ENCODE data around the gene TTC8.
"Not testable (repeated sequence)": the region's sequence is repeated elsewhere in the genome, so short reads cannot be mapped to it uniquely, and the experiment has no call there.

TTC8 gene

GRCh38 chr14:88856786-88857366, 32.4 kb downstream of the TTC8 start:
- DNase-seq: no peak
- in situ Hi-C loops (cut with MboI; ENCODE audit: low pct_unique_long_range_greater_than_20kb, low sequenced_read_pairs): no loop called here

DNA sequence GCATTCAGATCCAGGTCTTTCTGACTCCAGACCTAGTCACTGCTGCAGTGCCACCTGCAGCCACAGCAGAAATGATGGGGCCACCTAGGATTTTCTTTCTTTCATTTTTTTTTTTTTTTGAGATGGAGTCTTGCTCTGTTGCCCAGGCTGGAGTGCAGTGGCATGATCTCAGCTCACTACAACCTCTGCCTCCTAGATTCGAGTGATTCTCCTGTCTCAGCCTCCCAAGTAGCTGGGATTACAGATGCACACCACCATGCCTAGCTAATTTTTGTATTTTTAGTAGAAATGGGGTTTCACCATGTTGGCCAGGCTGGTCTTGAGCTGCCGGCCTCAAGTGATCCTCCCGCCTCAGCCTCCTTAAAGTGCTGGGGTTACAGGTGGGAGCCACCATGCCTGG, 33.4 kb downstream of the TTC8 start:
- DNase-seq; in situ Hi-C loops (cut with MboI; ENCODE audit: low pct_unique_long_range_greater_than_20kb, low sequenced_read_pairs): not testable (repeated sequence)

- DNase-seq; in situ Hi-C loops (cut with MboI; ENCODE audit: low pct_unique_long_range_greater_than_20kb, low sequenced_read_pairs): not testable (repeated sequence)
Observed at GRCh38 chr14:88859118-88859517, 34.7 kb downstream of the TTC8 start.

DNA sequence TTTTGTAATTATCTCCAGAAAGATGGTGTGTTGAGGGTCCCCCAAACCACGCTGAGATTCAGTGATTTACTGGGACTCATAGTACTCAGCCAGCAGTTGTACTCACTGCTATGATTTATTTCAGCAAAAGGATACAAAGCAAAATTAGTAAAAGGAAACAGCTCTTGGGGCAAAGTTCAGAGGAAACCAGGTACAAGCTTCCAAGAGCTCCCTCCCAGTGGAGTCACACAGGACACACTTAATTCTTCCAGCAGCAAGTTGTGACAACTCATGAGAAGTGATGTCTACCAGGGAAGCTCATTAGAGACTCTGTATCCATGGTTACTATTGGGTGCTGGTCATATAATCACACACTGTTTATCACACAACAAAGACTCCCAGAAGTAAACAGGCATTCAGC, 38.7 kb downstream of the TTC8 start:
- in situ Hi-C loops (cut with MboI; ENCODE audit: low pct_unique_long_range_greater_than_20kb, low sequenced_read_pairs): no loop called here
- DNase-seq: no peak

DNA sequence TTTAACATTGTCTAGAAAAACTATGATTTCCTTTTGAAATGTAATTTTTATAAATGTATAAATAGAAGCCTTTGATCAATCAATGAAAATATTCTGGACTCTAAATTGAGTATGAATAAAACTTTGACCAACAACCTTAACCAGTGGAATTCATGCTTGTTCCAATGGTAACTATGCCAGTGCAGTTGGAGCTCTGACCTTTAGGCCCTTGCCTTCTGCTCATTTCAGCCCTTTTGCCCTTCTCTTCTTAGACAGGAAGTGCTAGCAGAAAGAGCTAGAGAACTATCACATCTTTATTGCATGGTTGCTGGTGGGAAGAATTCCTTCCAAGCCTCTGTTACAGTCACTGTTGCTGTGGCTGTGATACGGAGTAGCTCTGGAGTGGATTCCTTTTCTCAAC, 39.7 kb downstream of the TTC8 start:
- no peak for DNase-seq
- in situ Hi-C loops (cut with MboI; ENCODE audit: low pct_unique_long_range_greater_than_20kb, low sequenced_read_pairs): no loop called here

DNA sequence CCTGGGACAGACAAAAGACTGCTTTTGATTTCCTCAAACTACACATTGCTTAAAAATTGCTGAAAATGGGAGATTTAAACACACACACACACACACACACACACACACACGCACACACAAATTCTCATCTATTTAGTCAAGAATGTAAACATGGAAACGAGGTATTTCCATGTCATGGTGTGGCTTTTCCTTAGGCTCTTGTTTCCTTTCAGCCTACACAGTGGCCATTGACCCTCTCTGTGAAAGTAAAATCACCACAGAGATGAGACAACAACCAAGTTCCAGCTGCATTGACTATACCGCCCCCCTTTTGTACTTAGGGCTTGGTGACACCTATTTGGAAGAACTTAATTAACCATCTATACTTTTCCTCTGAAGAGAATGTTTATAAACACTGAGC, 41.9 kb downstream of the TTC8 start:
- in situ Hi-C loops (cut with MboI; ENCODE audit: low pct_unique_long_range_greater_than_20kb, low sequenced_read_pairs): no loop called here
- DNase-seq: no peak

GRCh38 chr14:88868558-88869159, 44.2 kb downstream of the TTC8 start:
- DNase-seq: peak; percentile 20
- in situ Hi-C loops (cut with MboI; ENCODE audit: low pct_unique_long_range_greater_than_20kb, low sequenced_read_pairs): no loop called here

DNA sequence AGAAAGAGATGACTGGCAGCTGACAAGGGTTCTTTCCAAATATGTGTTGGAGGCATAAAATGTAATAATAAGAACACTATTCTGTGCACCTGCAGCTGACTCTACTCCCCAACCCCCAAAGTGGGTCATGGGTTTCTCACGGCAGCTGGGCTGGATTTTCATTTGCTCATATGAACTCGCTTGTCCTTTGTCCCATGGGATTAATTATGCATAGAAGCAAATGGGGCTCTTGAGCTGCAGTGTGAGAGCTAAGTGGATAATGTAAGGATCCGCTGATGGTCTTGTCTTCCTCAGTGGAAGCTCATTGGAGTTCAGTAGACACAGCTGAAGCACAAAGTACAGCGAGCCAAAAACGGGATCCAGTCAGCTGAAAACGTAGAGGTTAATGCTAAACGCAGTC, 46.3 kb downstream of the TTC8 start:
- in situ Hi-C loops (cut with MboI; ENCODE audit: low pct_unique_long_range_greater_than_20kb, low sequenced_read_pairs): no loop called here
- DNase-seq: no peak

GRCh38 chr14:88871429-88871828, 47.0 kb downstream of the TTC8 start:
- in situ Hi-C loops (cut with MboI; ENCODE audit: low pct_unique_long_range_greater_than_20kb, low sequenced_read_pairs): no loop called here
- no peak for DNase-seq

GRCh38 chr14:88872976-88873375, 48.5 kb downstream of the TTC8 start:
- no peak for DNase-seq
- in situ Hi-C loops (cut with MboI; ENCODE audit: low pct_unique_long_range_greater_than_20kb, low sequenced_read_pairs): no loop called here

- in situ Hi-C loops (cut with MboI; ENCODE audit: low pct_unique_long_range_greater_than_20kb, low sequenced_read_pairs): no loop called here
- DNase-seq: no peak
Observed at GRCh38 chr14:88877192-88877591, 52.7 kb downstream of the TTC8 start.

- no peak for DNase-seq
- in situ Hi-C loops (cut with MboI; ENCODE audit: low pct_unique_long_range_greater_than_20kb, low sequenced_read_pairs): no loop called here
Observed at GRCh38 chr14:88879022-88879421, 54.6 kb downstream of the TTC8 start.

GRCh38 chr14:88882236-88882635, 57.8 kb downstream of the TTC8 start:
- in situ Hi-C loops (cut with MboI; ENCODE audit: low pct_unique_long_range_greater_than_20kb, low sequenced_read_pairs): no loop called here
- DNase-seq: no peak

- in situ Hi-C loops (cut with MboI; ENCODE audit: low pct_unique_long_range_greater_than_20kb, low sequenced_read_pairs): no loop called here
- no peak for DNase-seq
Observed at GRCh38 chr14:88895116-88895515, 70.7 kb downstream of the TTC8 start.

DNA sequence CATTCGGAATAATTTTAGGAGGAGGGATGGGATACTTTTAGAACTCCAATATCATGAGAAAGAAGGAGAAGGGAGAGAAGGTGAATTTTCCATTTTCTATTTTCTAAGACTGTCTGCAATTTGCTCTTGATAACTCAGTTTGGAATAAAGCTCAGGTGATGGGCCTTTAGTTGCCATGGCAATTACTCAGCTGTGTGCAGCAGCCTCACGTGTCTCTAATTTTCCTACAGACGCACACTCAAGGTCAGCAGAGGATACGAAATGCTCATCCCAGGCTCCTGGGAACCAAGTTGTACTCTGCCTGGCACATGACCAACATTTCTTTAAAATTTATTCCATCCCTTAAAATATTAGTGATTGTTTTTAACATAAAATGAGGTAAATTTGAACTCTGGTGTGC, 76.7 kb downstream of the TTC8 start:
- no peak for DNase-seq
- in situ Hi-C loops (cut with MboI; ENCODE audit: low pct_unique_long_range_greater_than_20kb, low sequenced_read_pairs): no loop called here

DNA sequence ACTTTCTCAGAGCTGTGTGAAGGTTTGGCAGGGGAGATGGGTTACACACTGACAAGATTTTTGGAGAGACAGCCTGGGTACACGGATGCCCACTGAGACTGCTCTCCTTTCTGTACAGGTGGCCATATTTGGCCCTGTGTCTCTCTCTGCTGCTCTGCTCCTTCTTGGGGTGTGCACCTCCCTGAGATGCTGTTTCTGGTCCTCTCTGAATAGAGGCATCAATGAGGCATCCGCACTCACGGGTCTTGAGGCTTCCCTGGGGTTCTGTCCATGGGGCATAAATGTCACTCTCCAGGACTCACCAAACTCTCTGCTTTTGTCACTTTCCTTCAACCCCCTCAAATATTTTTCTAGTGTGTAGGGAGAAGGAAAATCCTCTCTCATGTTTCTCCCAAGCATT, 77.5 kb downstream of the TTC8 start:
- no peak for DNase-seq
- in situ Hi-C loops (cut with MboI; ENCODE audit: low pct_unique_long_range_greater_than_20kb, low sequenced_read_pairs): no loop called here

- no peak for DNase-seq
- in situ Hi-C loops (cut with MboI; ENCODE audit: low pct_unique_long_range_greater_than_20kb, low sequenced_read_pairs): no loop called here
Observed at GRCh38 chr14:88902850-88903249, 78.4 kb downstream of the TTC8 start.

GRCh38 chr14:88904206-88904647, 79.8 kb downstream of the TTC8 start:
- in situ Hi-C loops (cut with MboI; ENCODE audit: low pct_unique_long_range_greater_than_20kb, low sequenced_read_pairs): no loop called here
- DNase-seq: no peak

GRCh38 chr14:88904864-88905263, 80.4 kb downstream of the TTC8 start:
- no peak for DNase-seq
- in situ Hi-C loops (cut with MboI; ENCODE audit: low pct_unique_long_range_greater_than_20kb, low sequenced_read_pairs): no loop called here

DNA sequence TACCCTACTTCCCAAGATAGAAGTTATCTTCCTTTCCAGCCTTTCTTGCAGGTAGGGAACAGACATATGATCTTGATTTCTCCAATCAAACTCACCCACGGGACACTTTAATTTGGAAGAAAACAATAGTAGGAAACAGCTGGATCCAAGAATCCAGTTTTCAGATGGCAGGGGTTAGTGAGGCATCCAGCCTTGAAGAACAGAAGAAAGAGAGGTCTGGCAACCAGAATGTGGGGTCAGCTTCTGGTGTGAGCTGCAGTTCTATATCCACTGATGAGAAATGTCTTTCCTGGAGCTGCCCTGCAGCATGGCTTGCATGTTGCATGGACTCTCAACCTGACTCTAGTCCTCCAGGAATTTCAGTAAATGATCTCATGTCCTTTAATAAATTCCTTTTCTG, 83.8 kb downstream of the TTC8 start:
- DNase-seq: no peak
- in situ Hi-C loops (cut with MboI; ENCODE audit: low pct_unique_long_range_greater_than_20kb, low sequenced_read_pairs): no loop called here

- in situ Hi-C loops (cut with MboI; ENCODE audit: low pct_unique_long_range_greater_than_20kb, low sequenced_read_pairs): no loop called here
- DNase-seq: no peak
Observed at GRCh38 chr14:88910386-88910785, 85.9 kb downstream of the TTC8 start.

Data from KBM-7 (cell line).